ENCODE data around the gene WDR38. TPM values are rescaled to one million over a fixed set of nuclear protein-coding genes. Genes with fewer than 3 reads are reported as not detected.
A peak's percentile ranks its signal among the peaks of the same experiment; 100 is the strongest.

WDR38 gene
- total RNA-seq, 1 donor from 2014 or later: not detected

- no peak for FAIRE-seq
- Mint-ChIP-seq H3K4me3 (ENCODE audit: unreplicated experiment) (no peak overlapping the region), H3K4me1 (ENCODE audit: low read depth, unreplicated experiment) (peaks cover 8% of the 10 kb centered on the region), H3K27ac (ENCODE audit: unreplicated experiment) (no peak overlapping the region), H3K27me3 (ENCODE audit: low read depth, unreplicated experiment) (no peaks in the 10 kb centered on the region), H3K36me3 (ENCODE audit: low read depth, unreplicated experiment) (no peaks in the 10 kb centered on the region), H3K9me3 (ENCODE audit: unreplicated experiment) (no peaks in the 10 kb centered on the region)
- H3K4me2 ChIP-seq (ENCODE audit: low read length): no peak overlapping the region
- H3K27ac ChIP-seq (ENCODE audit: low read depth, low read length): no peak overlapping the region
- H3K79me2 ChIP-seq (ENCODE audit: insufficient read depth, low read length): no peaks in the 10 kb centered on the region
- no peaks in the 10 kb centered on the region for H3K9me3 ChIP-seq (ENCODE audit: insufficient read depth, low read depth, low read length)
- peaks cover 7% of the 10 kb centered on the region for H3K4me1 ChIP-seq (ENCODE audit: insufficient read depth, low read length)
- DNase-seq (ENCODE audit: low read depth): no peak
- H2AFZ ChIP-seq (ENCODE audit: low read depth, low read length): no peak overlapping the region
- no peaks in the 10 kb centered on the region for H4K20me1 ChIP-seq (ENCODE audit: insufficient read depth, low read length)
- H3K4me3 ChIP-seq (ENCODE audit: insufficient read depth, low read depth, low read length): no peak overlapping the region
- H3K27me3 ChIP-seq (ENCODE audit: insufficient read depth, low read length): no peaks in the 10 kb centered on the region
- TF ChIP-seq, protein P1, sequence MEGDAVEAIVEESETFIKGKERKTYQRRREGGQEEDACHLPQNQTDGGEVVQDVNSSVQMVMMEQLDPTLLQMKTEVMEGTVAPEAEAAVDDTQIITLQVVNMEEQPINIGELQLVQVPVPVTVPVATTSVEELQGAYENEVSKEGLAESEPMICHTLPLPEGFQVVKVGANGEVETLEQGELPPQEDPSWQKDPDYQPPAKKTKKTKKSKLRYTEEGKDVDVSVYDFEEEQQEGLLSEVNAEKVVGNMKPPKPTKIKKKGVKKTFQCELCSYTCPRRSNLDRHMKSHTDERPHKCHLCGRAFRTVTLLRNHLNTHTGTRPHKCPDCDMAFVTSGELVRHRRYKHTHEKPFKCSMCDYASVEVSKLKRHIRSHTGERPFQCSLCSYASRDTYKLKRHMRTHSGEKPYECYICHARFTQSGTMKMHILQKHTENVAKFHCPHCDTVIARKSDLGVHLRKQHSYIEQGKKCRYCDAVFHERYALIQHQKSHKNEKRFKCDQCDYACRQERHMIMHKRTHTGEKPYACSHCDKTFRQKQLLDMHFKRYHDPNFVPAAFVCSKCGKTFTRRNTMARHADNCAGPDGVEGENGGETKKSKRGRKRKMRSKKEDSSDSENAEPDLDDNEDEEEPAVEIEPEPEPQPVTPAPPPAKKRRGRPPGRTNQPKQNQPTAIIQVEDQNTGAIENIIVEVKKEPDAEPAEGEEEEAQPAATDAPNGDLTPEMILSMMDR (IDR thresholded peaks at IDR 0.05; ENCODE audit: insufficient read depth, low read depth, low read length): no peak
- TF ChIP-seq EZH2 (IDR thresholded peaks at IDR 0.05; ENCODE audit: insufficient read depth, low read length): no peak
- no peaks in the 10 kb centered on the region for H3K36me3 ChIP-seq (ENCODE audit: insufficient read depth, low read length)
- no peak overlapping the region for H3K9ac ChIP-seq (ENCODE audit: low read length)
These were observed 6.3 kb upstream of the WDR38 start for GRCh38 chr9:124846969-124847368.

DNA sequence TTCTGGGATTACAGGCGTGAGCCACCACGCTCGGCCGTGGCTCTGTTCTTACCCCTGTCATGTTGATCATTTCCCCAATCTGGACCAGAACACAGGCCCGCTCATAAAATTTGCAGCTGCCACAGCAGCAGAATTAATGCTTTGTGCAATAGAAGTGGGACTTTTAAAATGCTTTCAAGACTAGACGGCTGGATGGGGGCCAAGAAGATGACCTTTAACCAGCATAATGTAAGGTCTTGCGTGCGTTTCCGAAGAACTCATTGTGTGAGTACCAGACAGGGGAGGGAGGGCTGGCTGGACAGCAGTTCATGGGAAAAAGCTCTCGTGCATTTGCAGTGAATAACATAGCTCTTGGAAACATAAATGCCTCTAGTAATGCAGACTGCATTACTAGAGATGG is 3.5 kb upstream of the WDR38 start:
- Mint-ChIP-seq H3K36me3 (ENCODE audit: low read depth, unreplicated experiment) (no peaks in the 10 kb centered on the region), H3K4me1 (ENCODE audit: low read depth, unreplicated experiment) (peaks cover 13% of the 10 kb centered on the region), H3K27ac (ENCODE audit: unreplicated experiment) (peak overlapping the region; percentile 86), H3K27me3 (ENCODE audit: low read depth, unreplicated experiment) (no peaks in the 10 kb centered on the region), H3K9me3 (ENCODE audit: unreplicated experiment) (no peaks in the 10 kb centered on the region), H3K4me3 (ENCODE audit: unreplicated experiment) (peak overlapping the region; percentile 57)
- H3K4me2 ChIP-seq (ENCODE audit: low read length): no peak overlapping the region
- H3K4me1 ChIP-seq (ENCODE audit: insufficient read depth, low read length): peaks cover 13% of the 10 kb centered on the region
- H3K79me2 ChIP-seq (ENCODE audit: insufficient read depth, low read length): no peaks in the 10 kb centered on the region
- peak; percentile 78 for DNase-seq (ENCODE audit: low read depth)
- no peaks in the 10 kb centered on the region for H3K27me3 ChIP-seq (ENCODE audit: insufficient read depth, low read length)
- H3K9me3 ChIP-seq (ENCODE audit: insufficient read depth, low read depth, low read length): no peaks in the 10 kb centered on the region
- no peaks in the 10 kb centered on the region for H3K36me3 ChIP-seq (ENCODE audit: insufficient read depth, low read length)
- H3K9ac ChIP-seq (ENCODE audit: low read length): no peak overlapping the region
- no peak for FAIRE-seq
- H3K27ac ChIP-seq (ENCODE audit: low read depth, low read length): no peak overlapping the region
- H3K4me3 ChIP-seq (ENCODE audit: insufficient read depth, low read depth, low read length): no peak overlapping the region
- TF ChIP-seq EZH2 (IDR thresholded peaks at IDR 0.05; ENCODE audit: insufficient read depth, low read length): no peak
- TF ChIP-seq, protein P1 (IDR thresholded peaks at IDR 0.05; ENCODE audit: insufficient read depth, low read depth, low read length): no peak
- no peaks in the 10 kb centered on the region for H4K20me1 ChIP-seq (ENCODE audit: insufficient read depth, low read length)
- no peak overlapping the region for H2AFZ ChIP-seq (ENCODE audit: low read depth, low read length)

- Mint-ChIP-seq H3K36me3 (ENCODE audit: low read depth, unreplicated experiment) (peaks cover 3% of the 10 kb centered on the region), H3K27me3 (ENCODE audit: low read depth, unreplicated experiment) (no peaks in the 10 kb centered on the region), H3K9me3 (ENCODE audit: unreplicated experiment) (no peaks in the 10 kb centered on the region), H3K4me1 (ENCODE audit: low read depth, unreplicated experiment) (peaks cover 16% of the 10 kb centered on the region), H3K27ac (ENCODE audit: unreplicated experiment) (peak overlapping the region; percentile 92), H3K4me3 (ENCODE audit: unreplicated experiment) (peak overlapping the region; percentile 73)
- Histone ChIP-seq H3K27ac (ENCODE audit: low read depth, low read length) (no peak overlapping the region), H3K36me3 (ENCODE audit: insufficient read depth, low read length) (peaks cover 3% of the 10 kb centered on the region), H3K9me3 (ENCODE audit: insufficient read depth, low read depth, low read length) (no peaks in the 10 kb centered on the region), H3K9ac (ENCODE audit: low read length) (no peak overlapping the region), H4K20me1 (ENCODE audit: insufficient read depth, low read length) (peaks cover 17% of the 10 kb centered on the region), H3K4me2 (ENCODE audit: low read length) (peak overlapping the region; percentile 85), H2AFZ (ENCODE audit: low read depth, low read length) (peak overlapping the region; percentile 63), H3K4me1 (ENCODE audit: insufficient read depth, low read length) (peaks cover 13% of the 10 kb centered on the region), H3K4me3 (ENCODE audit: insufficient read depth, low read depth, low read length) (no peak overlapping the region), H3K79me2 (ENCODE audit: insufficient read depth, low read length) (no peaks in the 10 kb centered on the region), H3K27me3 (ENCODE audit: insufficient read depth, low read length) (no peaks in the 10 kb centered on the region)
- DNase-seq (ENCODE audit: low read depth) (no peak), FAIRE-seq (no peak)
- TF ChIP-seq EZH2 (IDR thresholded peaks at IDR 0.05; ENCODE audit: insufficient read depth, low read length): no peak
- TF ChIP-seq, protein P1 (IDR thresholded peaks at IDR 0.05; ENCODE audit: insufficient read depth, low read depth, low read length): no peak
These were observed 985 bp upstream of the WDR38 start for GRCh38 chr9:124852121-124852828.
